GM19452 (cell line): ENCODE results near the gene KCNAB2.

Source experiments
- ATAC-seq: cut with Tn5 transposase; IDR thresholded peaks from one replicate; pipeline ENCODE4 v1.9.1; 2021; ENCODE audit not compliant: unreplicated experiment

The KCNAB2 gene

DNA sequence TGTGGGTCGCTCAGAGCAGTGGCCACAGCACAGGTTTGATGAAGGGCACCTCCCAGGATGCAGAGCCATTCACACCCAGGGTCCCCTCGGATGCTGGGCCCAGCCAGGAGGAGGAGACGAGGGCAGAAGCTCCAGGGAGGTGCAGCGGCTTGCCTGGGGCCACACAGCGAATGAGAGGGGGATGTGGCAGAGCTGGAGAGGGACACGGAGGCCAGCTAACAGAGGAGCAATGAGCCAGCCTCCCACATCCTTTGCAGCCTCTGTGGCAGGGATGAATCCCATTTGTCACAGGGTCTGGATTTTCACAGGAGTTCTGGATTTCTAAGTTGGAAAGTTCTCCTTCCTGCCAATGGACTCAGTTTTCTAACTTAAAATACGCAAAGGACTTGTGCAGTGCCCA, 98.5 kb downstream of the KCNAB2 start:
- no peak for ATAC-seq

DNA sequence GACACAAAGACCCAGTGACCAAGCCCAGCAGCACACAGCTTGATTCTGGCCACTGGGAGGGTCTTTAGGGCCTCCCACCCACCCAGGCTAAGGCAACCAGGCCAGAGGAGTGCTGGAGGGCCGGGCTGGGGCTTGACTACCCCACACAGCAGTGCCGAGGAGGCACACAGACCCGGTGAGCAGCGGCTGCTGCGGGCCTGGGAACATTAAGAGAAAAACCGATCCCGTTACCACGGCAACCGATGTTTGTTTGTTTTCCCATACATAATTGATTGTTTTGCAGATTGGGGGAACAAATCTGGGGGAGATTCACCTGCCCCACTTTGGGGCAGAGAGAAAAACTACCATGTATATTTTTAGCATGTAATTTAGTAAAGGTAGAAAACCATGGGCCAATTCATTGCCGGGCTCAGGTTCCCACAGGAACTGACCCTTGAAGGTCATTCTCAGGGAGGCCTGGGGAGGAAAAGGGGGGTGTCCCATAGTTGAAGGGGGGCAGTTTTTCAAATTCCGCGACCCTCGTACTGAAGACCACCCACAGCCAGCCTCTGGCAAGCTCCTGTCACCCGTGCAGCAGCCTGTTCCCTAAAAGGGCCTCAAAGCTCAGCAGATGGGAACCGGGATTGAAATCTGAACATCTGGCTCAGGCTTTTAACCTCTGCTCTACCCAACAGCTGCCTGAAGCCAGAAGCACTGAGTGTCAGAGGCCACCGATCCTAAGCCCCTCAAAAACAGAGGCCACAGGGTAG, 99.1 kb downstream of the KCNAB2 start:
- no peak for ATAC-seq

DNA sequence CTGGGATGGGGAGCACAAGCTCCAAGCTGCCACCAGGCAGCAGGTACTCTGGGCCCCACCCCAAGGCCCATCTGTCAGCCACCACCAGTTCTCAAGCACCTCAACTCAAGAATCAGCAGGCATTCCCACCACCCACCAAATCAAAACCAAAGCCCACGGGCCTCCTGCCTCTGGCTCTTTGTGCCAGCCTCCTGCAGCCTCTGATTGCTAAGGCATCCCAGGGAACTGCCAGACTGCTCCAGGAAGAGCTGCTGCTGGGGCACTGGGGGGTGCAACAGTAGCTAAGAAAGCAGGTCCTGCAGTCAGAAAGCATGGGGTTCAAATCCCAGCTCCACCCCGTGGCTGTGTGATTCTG, 99.7 kb downstream of the KCNAB2 start:
- no peak for ATAC-seq

DNA sequence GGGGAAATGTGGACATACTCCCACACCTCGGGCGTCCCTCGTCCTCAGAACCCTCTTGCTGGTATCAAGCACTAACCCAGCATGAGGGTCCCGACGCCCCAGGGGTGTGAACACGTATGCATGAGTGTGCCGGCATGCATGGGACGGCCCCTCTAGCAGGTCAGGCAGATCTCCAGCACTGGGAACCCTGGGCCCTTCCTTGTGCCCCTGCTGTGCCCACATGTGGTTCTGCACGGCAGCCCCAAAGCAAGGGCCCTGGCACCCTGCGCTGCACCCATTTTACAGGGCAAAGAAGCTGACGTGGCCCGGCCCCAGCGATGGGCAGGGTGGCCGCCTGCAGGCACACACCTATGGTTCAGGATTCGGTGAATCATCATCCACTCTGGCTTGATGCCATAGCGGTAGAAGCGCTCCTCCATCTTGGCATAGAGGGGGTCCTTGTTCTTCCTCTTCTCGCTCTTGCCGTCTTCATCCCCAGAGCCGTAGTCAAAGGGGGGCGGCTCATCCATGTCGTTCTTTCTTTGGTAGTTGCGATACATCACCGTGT, 100.2 kb downstream of the KCNAB2 start:
- ATAC-seq: no peak

DNA sequence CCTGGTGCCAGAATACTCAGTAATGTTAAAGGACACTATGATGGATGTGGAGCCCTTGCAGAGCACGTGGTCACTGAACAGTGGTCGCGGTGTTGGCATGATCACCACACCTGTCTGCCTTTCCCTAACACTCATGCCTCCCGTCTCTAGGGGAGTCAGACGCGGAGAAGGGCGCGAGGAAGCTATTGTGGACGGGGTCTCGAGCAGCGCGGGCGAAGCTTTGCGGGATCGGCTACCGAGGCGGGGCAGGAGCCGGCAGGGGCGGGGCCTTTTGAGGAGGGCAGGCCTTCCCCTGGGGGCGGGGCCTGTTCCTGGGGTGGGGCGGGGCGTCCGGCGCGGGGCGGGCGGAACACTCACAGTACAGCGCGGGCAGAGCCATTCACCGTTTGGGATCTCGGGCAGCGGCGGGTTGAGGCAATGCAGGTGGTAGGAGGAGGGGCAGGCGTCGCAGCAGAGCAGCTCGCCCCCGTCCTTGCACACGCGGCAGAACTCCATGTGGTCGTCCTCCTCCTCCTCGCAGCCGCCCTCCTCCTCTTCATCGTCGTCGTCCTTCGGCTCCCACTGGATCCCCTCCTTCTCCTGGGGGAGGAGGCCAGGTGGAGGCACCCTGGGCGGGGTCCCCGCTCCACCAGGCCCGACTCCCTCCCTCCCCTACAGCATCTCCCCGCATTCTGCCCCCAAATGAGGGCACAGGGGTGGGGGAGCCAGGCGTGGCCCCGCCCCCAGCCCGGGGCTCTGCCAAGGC, 103.0 kb downstream of the KCNAB2 start:
- no peak for ATAC-seq

DNA sequence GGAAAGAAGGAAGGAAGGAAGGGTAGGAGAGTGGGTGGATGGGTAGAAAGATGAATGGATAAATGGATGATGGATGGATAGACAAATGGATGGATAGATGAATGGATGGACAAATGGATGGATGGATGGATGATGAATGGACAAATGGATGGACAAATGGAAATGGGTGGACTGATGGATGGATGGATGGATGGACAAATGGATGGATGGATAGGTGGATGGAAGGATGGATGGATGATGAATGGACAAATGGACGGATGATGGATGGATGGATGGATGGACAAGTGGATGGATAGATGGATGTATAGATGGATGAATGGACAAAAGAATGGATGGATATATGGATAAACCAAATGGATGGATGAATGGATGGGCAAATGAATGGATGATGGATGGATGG, 103.9 kb downstream of the KCNAB2 start:
- ATAC-seq: no peak

DNA sequence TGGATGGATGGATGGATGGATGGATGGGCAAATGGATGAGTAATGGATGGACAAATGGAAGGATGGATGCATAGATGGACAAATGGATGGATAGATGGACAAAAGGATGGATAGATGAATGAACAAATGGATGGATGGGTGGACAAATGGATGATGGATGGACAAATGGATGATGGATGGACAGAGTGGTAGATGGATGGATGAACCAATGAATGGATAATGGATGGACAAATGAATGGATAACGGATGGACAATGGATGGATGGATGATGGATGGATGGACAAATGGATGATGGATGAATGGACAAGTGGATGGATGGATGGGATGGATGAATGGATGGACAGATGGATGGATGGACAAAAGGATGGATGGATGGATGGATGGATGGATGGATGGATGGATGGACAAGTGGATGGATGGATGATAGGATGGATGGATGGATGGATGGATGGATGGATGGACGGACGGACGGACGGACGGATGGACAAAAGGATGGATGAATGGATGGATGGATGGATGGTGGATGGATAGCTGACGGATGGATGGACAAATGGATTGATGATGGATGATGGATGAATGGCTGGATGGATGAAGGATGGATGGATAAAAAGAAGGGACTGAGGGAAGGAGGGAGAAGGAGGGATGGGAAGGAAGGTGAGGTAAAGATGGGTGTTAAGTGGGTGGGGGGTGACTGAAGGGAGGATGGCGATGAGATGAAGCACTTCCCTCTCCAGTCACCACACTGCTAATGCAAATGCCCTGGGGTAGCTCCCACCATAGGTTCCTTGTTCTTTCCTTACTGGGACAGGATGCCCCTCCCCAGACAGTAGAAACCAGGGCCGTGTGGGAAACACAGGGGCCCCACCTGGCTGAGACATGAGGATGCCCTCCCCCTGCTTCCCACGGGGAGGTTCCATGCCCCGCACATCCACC, 104.6 kb downstream of the KCNAB2 start:
- ATAC-seq: no peak
